Pons (tissue), 1 donor: Measurements from ENCODE around the gene ZFP92.

Experiments
- DNase-seq: peaks from one replicate; pipeline ENCODE4 v3.0.0-alpha.2; 2016; ENCODE audit warnings: low spot score

ZFP92 gene

DNA sequence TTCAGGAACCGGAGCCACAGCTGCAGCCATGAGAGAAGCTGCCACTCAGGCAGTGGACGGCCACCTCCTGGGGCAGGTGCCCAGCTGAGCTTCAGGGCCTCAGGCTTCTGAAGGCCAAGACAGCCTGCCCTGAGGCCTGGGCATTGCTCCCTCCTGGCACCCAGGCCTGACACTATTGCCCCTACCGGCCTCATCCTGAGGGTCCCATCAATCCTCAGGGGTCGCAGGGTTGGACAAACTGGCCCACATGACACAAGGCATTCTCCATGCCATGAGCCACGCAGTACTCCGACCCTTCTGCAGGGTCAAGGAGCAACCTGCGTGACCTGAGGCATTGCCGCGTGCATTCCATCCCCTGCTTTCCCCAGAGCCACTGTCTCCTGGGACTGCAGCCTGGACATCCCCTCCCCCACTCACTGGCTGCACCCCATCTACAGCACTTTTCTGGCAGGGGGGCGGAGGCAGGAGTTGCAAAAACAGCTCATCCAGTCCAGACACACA is 3.0 kb upstream of the ZFP92 start:
- DNase-seq, result no peak

DNA sequence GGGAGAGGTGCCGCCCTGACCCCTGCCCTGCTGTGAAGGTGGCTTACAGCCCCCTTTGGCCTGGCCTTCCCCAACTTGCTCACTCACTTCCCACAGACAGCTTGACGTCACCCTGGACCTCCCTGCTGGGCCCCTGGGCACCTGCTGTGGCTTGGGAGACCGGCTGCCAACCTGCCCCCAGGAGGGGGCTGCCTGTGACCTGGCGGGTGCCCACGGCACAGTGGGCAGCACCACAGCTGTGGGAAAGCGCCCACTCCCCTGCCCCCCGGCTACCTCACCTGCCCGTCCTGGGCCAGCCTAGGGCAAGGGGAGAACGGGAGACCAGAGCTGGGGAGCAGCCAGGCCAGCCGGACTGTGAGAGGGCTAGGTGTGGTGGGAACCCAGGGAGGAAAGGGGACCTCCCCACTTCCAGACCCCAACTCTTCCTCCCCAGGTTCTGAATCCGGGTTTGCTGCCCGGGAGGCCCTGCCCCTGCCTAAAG is 2.4 kb upstream of the ZFP92 start:
- DNase-seq, result no peak

DNA sequence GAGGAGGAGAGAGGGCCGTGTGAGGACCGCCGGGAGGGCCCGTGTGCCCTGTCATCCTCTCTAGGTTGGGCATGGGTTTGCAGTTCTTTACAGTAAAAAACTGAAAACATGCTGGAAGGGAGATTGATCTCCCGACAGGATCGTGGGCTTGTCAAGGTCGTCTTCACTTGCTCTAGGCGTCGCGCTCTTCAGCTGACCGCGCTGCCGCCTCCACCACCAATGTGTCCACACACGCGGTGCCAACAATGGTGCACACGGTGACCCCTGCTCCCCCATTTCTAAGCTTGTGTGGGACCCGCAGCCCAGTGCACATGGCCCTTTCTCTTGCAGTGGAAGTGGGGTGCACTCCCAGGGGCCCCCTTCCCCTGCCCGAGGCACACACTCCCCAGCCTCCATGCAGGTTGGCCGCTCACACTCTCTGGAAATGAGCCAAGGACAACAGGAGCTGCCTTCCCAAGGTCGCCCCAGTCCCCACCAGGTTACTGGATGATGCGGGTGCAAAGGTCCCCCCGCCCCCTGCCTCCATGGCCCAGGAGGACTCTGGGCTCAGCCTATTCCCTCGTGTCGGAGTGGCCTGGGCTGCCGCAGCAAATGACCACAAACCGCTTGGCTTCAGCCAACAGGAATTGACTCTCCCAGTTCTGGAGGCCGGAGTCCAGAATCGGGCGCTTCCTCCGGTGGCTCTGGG is 1.7 kb upstream of the ZFP92 start:
- DNase-seq, result no peak

DNA sequence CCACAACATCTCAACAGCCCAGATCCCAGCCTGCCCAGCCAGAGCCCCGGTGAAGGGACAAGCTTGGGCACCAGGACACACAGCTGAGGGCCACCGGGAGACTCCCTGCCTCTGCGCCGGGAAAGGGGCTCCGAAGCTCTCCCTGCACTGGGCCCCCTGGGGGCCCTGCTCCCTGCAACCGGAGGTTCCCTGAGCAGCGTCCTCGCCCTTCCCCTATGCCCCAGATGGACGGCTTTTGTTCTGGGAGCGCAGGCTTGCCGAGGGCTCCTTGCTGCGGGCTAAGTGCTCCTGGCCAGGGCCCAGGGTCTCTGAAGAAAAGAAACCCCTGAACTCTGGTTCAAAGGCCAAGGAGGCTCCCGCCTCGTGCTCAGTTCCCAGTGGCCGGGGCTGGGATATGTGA is 899 bp upstream of the ZFP92 start:
- no peak for DNase-seq

DNA sequence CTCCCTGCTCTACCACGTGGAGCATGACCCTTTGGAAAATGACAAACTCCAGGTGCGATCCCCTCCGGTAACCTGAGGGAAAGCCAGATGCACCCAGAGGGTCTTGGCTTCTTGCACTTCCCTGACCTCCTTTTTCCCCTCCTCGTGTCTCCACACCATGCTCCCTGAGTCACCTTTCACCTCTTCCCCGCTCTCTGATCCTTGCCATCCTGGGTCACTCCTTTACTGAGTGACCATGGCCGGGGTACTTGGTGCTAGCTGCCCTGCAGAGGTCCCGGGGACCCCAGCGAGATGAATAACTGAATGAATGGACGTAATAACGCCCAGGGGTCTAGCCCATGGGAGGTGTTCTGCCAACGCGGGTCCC is 401 bp upstream of the ZFP92 start:
- no peak for DNase-seq

DNA sequence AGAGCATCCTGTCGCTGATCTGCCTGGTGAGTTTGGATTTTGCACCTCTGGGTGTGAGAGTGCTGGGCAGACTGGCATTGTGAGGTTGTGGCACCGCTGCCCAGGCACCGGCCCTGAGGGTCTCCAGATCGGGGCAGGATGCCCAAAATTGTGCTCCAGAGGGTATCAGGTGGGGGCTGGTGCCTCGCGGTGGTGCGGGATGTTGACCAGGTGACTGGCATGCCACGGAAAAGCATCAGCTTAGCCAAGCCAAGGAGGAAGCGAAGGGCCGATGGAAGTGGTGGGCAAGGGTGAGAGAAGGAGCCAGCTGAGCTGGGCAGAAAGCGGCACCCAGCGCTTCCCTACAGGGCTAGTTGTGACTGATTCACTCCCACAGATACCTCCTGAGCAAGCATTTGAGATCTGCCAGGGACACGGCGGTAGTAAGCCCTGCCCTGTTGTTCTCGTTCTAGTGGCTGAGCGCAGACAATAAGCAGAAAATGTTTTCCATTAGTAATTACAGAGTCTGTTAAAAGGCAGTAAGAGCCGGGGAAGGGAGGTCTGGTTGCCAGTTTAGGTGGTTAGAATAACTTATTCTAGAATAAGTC is 809 bp downstream of the ZFP92 start:
- DNase-seq, result no peak

DNA sequence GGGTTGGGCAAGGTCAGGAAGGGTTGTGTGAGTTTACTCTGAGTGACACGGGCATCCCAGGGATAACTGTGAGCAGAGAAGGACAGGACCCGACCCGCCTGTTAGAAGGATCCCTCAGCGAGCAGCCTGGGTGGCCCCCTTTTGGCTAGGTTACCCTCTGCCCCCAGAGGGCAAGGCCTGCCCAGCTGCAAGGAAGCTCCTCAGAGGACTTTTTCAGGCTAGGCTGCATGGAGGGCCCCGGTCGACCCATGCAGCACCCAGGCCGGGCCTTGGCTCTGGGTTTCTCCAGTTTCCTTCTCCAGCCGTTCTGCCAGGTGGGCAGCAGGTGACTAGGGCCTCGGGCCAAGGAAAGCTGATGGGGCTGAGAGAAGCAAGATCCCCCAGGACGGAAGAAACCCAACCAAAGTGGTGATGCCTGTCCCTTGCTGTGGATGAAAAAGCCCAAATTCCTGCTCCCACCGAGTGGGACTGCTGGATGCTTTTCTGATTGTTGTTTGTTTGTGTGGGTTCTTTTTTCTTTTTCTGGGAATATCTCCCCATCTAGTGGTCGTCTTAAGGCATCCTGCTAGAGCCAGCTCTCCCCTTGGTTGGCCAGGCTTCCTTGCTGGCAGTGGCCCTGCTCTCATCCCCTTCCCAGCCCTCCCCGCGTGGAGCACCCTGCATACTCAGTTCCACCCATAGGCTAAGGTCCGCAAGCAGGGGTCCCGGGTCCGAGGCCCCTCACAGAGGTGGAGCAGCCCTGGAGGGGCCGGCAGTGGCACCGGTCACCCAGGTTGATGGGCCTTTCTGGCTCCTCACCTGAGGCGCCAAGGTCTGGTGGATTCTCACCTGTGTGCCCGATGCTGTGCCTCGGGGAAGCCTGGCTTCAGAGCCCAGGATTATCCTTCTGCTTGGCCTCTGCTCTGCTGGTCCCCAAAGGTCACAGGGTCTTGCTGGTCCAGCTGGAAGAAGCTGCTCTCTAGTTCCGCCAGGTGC is 1.8 kb downstream of the ZFP92 start:
- DNase-seq, result no peak

DNA sequence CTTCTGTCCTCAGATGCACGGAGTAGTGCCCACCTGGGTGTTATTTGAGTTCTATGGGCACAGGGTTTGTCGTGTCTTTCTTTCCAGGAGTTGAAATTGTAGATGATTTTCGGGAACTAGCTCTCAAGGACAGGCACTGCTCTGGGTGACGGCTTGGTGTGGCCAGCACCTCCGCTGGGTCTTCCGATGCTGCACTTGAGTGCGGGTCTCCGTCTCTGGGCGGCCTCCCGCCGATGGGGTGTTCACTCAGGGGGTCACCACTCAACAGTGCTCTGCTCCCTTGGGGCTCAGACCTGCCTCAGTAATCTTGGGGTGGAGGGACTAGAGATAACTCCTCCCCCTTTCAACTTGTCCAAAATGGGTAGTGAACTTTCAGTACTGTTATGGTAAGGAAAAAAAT is 2.5 kb downstream of the ZFP92 start:
- DNase-seq, result no peak

DNA sequence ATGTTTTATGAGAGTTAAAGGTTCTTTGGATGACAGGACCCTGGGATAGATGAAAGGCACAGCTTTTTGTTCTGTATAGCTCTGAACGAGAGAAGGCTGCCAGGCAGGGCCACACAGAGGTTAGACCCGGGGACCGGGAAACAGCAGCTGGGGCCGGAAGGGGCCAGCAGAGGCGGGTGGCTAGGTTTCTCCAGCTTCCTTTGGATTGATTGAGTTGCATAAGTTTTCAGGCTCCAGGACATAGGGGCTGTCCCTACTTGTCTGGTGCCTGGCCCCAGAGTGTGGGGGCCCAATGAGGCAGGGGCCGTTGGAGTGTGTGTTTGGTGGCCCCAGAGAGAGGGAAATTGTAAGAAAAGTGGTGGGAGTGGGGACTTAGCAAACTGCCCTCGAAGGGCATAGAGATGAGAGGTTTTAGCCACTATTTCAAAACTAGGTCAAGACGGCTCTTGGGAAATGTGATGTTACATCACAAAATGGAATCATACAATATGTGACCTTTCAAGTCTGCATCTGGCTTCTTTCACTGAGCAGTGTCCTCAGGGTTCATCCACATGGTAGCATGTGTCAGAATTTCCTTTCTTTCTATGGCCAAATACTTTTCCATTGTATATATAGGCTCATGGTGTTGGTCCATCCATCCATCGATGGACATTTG is 3.7 kb downstream of the ZFP92 start:
- no peak for DNase-seq

DNA sequence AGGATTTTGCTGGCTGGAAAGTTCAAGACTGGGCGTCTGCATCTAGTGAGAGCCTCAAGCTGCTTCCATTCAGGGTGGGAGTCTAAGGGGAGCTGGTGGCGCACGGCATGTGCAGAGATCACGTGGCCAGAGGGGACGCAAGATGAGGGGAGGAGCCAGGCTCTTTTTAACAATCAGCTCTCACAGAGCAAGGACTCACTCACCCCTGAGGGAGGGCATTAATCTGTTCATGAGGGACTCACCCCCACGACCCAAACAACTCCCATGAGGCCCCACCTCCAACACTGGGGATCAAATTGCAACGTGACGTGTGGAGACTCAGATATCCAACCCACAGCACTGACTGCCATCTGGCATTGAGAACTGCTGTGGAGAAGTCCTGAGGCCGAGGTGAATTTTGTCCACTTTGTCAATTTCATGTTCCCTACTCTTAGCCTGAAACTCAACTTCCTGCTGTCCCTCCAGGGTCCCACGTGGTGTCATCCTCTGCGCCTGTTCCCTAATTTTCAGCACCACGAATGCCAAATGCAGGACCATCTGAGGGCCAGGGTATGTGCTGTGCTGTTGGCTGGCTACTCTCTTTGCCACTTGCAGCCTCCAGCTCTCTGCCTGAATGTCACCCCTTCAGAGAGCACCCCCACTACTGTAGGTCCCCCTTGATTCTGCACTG is 5.6 kb downstream of the ZFP92 start:
- DNase-seq, result no peak

DNA sequence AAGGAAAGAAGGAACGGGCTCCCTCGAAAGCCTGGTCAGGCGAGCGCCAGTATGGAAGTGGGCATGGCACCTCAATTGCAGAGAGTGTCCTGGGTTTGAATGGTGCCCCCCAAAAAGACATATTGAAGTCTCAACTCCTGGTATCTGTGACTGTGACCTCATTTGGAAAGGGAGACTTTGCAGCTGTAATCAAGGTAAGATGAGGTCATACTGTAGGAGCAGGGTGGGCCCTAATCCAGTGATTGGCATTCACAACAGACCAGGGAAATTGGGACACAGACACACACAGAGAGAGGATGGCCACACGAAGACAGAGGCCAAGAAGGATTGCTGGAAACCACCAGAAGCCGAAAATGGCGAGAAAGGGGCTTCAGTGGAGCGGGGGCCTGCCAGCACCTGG is 6.4 kb downstream of the ZFP92 start:
- DNase-seq, result no peak

DNA sequence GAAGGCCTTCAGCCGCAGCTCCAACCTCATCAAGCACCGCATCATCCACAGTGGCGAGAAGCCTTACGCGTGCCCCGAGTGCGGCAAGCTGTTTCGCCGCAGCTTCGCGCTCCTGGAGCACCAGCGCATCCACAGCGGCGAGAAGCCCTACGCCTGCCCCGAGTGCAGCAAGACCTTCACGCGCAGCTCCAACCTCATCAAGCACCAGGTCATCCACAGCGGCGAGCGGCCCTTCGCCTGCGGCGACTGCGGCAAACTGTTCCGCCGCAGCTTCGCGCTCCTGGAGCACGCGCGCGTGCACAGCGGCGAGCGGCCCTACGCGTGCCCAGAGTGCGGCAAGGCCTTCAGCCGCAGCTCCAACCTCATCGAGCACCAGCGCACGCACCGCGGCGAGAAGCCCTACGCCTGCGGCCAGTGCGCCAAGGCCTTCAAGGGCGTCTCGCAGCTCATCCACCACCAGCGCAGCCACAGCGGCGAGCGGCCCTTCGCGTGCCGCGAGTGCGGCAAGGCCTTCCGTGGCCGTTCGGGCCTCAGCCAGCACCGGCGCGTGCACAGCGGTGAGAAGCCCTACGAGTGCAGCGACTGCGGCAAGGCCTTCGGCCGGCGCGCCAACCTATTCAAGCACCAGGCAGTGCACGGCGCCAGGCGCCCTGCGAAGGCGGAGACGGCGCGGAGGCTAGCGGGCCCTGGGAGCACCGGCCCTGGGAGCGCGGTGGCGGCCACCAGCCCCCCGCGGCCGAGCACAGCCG is 9.8 kb downstream of the ZFP92 start:
- DNase-seq, result no peak

DNA sequence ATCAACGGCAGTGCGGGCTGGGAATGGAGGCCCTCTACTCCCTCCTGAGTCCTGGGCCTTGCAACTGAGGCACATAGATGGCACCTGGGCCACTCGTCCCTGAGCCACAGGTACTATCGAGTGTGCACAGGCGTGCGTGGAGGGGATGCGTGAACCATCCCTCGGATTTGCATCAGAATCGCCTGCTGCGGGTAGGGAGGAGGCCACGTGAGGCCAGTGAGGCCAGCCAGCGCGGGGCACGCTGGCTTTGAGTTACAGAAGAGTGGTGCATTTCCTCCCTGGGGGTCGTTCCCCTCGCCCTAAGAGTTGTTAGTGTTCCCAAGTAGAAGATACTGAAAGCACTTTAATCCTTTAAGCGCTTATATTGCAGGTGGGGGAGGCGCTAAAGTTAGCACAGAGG is 10.6 kb downstream of the ZFP92 start:
- DNase-seq, result no peak

DNA sequence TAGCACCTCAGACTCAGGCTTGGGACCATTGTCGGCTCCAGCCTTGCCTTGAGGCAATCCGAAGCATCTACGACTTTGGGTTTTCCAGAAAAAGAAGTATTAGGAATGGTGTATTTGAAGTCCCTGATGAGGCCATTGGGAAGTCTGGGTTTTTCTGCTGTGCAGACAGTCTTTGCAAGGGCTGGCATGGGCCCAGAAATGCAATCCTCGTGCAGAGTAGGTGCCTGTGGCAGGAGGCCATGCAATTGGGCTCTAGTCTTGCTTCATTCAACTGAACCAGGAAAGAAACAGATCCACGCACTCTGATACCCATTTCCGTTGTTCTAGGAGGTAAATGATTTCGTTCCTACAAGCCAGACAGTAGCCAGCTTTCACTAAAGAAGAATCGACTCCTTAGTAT is 12.4 kb downstream of the ZFP92 start:
- no peak for DNase-seq

DNA sequence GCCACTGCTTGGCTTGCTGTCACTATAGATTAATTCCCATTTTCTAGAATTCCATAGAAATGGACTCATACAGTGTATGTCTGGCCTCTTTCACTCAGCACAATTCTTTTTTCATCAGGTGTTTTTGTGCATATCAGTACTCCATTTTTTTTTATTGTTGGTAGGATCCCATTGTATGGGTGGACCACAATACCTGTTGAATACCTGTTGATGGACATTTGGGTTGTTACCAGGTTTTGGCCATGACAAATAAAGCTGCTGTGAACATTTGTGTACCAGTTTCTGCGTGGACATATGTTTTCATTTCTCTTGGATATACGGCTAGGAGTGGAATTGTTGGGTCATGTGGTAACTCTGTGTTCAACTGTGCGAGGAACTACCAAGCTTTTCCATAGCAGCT is 14.9 kb downstream of the ZFP92 start:
- DNase-seq, result no peak

DNA sequence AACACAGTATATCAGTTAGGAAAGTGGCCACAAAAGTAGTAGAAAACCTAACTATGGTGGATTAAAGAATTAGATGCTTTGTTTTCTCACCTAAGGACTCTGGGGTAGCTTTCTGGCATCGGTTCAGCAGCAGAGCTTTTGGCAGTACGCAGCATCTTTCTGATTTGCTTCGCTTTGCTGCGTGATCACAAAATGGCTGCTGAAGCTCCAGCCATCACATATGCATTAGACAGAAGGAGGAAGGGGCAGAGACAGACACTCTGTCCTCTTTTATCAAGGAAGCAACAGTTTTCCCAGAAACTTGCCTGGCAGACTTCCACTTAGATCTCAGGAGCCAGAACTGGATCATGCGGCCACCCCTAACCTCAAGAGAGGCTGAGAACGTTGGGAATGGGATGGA is 19.5 kb downstream of the ZFP92 start:
- no peak for DNase-seq

DNA sequence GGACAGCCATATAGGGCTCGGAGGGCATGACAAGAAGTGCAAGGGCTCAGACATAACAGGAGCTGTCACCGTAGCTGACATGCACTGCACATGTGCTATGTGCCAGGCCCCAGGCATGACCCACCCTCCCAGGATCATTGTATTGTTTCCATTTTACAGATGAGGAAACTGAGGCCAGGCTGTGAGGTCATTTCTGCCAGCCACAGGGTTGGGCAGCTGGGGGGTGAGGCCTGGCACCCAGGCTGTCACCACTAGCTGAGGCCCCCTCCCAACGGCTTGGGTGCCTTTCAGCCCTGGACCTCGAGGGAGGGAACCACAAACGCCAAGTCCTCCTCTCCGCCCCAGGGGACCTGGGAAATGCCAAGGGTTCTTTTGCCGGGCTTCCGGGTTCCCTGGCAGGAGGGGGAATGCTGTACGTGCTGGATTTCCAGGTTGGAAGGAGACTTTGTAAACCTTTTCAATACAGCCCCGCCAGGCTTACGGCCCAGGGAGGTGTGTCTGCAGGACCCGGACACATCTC is 21.9 kb downstream of the ZFP92 start:
- DNase-seq, result no peak

DNA sequence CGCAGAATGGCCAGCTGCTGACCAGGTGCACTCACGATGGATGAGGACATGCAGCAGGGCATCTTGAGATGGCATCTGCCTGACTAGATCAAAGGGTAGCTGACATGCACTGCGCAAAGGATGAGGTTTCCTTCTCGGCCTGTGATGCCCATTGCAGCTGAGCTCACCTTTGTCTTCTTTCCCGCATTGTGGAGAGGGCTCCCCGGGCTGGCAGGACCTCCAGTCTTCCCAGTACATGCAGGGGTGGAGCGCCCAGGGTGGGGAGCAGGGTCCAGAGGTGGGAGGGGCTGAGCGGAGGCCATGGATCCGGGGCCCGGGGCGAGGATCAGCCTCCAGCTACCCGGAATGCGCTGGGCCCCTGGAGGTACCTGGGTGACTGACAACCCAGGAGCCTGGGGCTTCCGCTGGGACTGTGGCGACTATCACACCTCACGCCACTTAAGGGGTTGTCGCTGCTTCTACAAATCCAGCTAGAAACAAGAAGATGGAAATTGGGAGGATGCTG is 22.6 kb downstream of the ZFP92 start:
- no peak for DNase-seq

DNA sequence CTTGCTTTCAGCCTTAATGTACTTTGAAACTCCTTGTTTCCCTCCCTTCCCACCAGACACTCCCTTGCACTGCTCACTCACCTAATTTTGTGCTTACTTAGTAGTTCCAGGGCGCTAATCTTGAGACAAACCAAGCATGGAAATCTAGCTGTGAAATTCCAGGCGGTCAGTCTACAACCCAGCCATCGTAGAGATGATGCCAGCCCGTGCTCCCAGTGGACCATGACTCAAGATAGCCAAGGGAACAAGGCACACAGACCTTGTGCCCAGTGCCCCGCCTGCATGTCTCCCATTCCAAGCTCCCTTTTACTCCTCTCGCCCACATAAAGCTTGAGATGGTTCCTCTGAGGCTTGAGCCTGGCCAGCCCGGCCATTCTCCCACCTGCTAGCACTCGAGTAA is 23.5 kb downstream of the ZFP92 start:
- no peak for DNase-seq

DNA sequence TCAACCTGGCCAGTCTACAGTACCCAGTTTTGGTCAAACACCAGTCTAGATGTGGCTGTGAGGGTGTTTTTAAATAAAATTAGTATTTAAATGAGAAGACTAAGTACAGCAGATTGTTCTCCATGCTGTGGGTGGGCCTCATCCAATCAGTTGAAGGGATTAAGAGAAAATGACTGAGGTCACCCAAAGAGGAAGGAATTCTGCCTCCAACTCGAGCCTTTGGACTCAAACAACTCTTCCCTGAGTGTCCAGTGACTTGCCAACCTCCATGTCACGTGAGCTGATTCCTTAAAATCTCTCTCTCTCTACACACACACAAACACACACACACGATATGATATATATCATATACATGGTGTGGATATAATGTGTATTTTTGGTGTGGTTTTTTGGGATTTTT is 24.6 kb downstream of the ZFP92 start:
- no peak for DNase-seq

DNA sequence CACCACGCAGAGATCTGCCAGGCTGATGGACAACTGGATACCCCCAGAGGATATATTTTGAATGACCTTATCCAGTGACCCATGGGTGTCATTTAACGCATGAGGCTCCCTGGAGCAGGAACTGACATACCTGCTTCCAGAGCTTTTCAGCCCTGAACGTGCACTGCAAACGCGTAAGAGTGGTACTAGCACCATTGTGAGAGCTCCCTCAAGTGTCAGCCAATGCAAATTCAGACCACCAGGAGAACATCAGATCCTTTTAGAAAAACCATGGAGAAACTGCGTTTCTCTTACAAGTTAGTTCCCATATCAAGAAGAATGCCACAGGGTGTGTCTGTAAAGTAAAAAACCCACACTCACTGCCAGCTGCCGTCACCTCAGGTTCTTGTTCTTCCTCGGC is 27.3 kb downstream of the ZFP92 start:
- DNase-seq, result peak; percentile 6
